HCT116 (cell line): ENCODE measurements around the gene PCAT6. TPM values are rescaled to one million over a fixed set of nuclear protein-coding genes. Genes with fewer than 3 reads are reported as not detected.

Source experiments
- ATAC-seq: fragments of 200-7000 bp; cut with Tn5 transposase; 2 replicates; pipeline ENCODE4 v1.9.1; 2020; ENCODE audit warnings: mild to moderate bottlenecking, moderate library complexity
- BruUV-seq: library from RNA; stranded (reverse); fragments of 400-500 nt; replicated peaks from 2 replicates; lab custom pipeline; 2021; lab: Mats Ljungman, UMichigan
- CTCF ChIA-PET: fragments of 300-600 bp; sonication (Branson Sonifier 250); formaldehyde crosslinking; loops from one replicate; lab custom pipeline; 2021; ENCODE audit warnings: antibody characterized with exemption; lab: Charles Lee
- POLR2A ChIA-PET: fragments of 300-600, 350-600 bp; sonication (Branson Sonifier 250); formaldehyde crosslinking; loops from one replicate; lab custom pipeline; 2021; ENCODE audit warnings: antibody characterized with exemption; lab: Charles Lee
- RAD21 ChIA-PET, 2 experiments: fragments of 300-600 bp; sonication (Branson Sonifier 250); formaldehyde crosslinking; loops; one replicate each; lab custom pipeline; 2023; ENCODE audit warnings: low total read pairs in 2 of 2; ENCODE audit not compliant: uncharacterized antibody in 2 of 2, unreplicated experiment in 2 of 2, low non-redundant PET in 1 of 2; lab: Charles Lee
- DNase-seq: peaks from one replicate; pipeline ENCODE4 v3.0.0-alpha.2; 2010; ENCODE audit warnings: low read depth, low spot score
- H2AFZ ChIP-seq: fragments of 200-600 bp; shearing (Covaris generic), sonication (generic); 2 replicates; pipeline ENCODE4 v1.6.1; 2017; ENCODE audit warnings: low read depth, mixed run types, mixed read lengths, antibody characterized with exemption, low read length; ENCODE audit not compliant: poor library complexity, severe bottlenecking
- H3K27ac ChIP-seq: 2 replicates; pipeline ENCODE4 v1.5.1; 2012; ENCODE audit warnings: low read depth, low read length
- H3K27me3 ChIP-seq: fragments of 200-600 bp; sonication (generic); 2 replicates; pipeline ENCODE4 v1.6.1; 2016; ENCODE audit warnings: mixed run types, low read length, mixed read lengths; ENCODE audit not compliant: insufficient read depth
- H3K36me3 ChIP-seq, 2 experiments: fragments of 200-500 bp in 1 of 2; fragments of 200-600 bp in 1 of 2; sonication (Bioruptor generic) in 1 of 2; sonication (generic) in 1 of 2; 2 replicates each; pipeline versions ENCODE4 v1.5.1 to v1.6.1; 2014 to 2016; ENCODE audit warnings: low read length in 2 of 2, inconsistent platforms in 1 of 2, mixed read lengths in 1 of 2, mixed run types in 1 of 2; ENCODE audit not compliant: insufficient read depth in 2 of 2, control insufficient read depth in 1 of 2
- H3K4me1 ChIP-seq, 2 experiments: fragments of 200-600 bp in 1 of 2; sonication (generic) in 1 of 2; 2 replicates each; pipeline versions ENCODE4 v1.5.1 to v1.6.1; 2012 to 2017; ENCODE audit warnings: low read length in 2 of 2, inconsistent platforms in 1 of 2, mild to moderate bottlenecking in 1 of 2, mixed read lengths in 1 of 2, mixed run types in 1 of 2, moderate library complexity in 1 of 2; ENCODE audit not compliant: insufficient read depth in 2 of 2, control insufficient read depth in 1 of 2
- H3K4me2 ChIP-seq: fragments of 200-600 bp; sonication (generic); 2 replicates; pipeline ENCODE4 v1.6.1; 2017; ENCODE audit warnings: mixed run types, low read length, mixed read lengths
- H3K4me3 ChIP-seq, 2 experiments: fragments of 200-600 bp in 1 of 2; sonication (generic) in 1 of 2; replicated peaks in 1 of 2; 2 replicates each; pipeline ENCODE4 v1.5.1; 2011 to 2016; ENCODE audit warnings: low read length in 2 of 2, control low read depth in 1 of 2, low read depth in 1 of 2, mild to moderate bottlenecking in 1 of 2, mixed read lengths in 1 of 2, mixed run types in 1 of 2
- H3K79me2 ChIP-seq: fragments of 200-600 bp; sonication (generic); 2 replicates; pipeline ENCODE4 v1.6.1; 2017; ENCODE audit warnings: mild to moderate bottlenecking, mixed run types, low read length, moderate library complexity, mixed read lengths; ENCODE audit not compliant: insufficient read depth
- H3K9ac ChIP-seq: fragments of 200-600 bp; sonication (generic); 2 replicates; pipeline ENCODE4 v1.6.1; 2016; ENCODE audit warnings: low read length, mixed read lengths
- H3K9me2 ChIP-seq: fragments of 200-600 bp; sonication (generic), shearing (Covaris generic); 2 replicates; pipeline ENCODE4 v1.6.1; 2017; ENCODE audit warnings: mixed run types, mild to moderate bottlenecking, moderate library complexity; ENCODE audit not compliant: insufficient read depth
- H3K9me3 ChIP-seq, 2 experiments: fragments of 200-500 bp in 1 of 2; fragments of 200-600 bp in 1 of 2; sonication (Bioruptor generic) in 1 of 2; sonication (generic) in 1 of 2; 2 replicates each; pipeline ENCODE4 v1.6.1; 2014 to 2017; ENCODE audit warnings: low read length in 2 of 2, mixed read lengths in 2 of 2, inconsistent platforms in 1 of 2, low read depth in 1 of 2, mild to moderate bottlenecking in 1 of 2, mixed run types in 1 of 2, moderate library complexity in 1 of 2; ENCODE audit not compliant: control insufficient read depth in 1 of 2, insufficient read depth in 1 of 2
- H4K20me1 ChIP-seq: fragments of 200-600 bp; sonication (generic), shearing (Covaris generic); 2 replicates; pipeline ENCODE4 v1.6.1; 2017; ENCODE audit warnings: mixed run types, mild to moderate bottlenecking, moderate library complexity; ENCODE audit not compliant: insufficient read depth
- CEBPB ChIP-seq: IDR thresholded peaks from 2 replicates; pipeline ENCODE4 v1.6.1; 2012; ENCODE audit warnings: low read depth
- EZH2phosphoT487 ChIP-seq: fragments of 200-600 bp; IDR thresholded peaks from 2 replicates; pipeline ENCODE4 v1.6.1; 2018; ENCODE audit warnings: antibody characterized with exemption, borderline replicate concordance
- FOSL1 ChIP-seq: IDR thresholded peaks from 2 replicates; pipeline ENCODE4 v1.6.1; 2012; ENCODE audit warnings: low read depth
- POLR2A ChIP-seq: IDR thresholded peaks from 2 replicates; pipeline ENCODE4 v1.7.0; 2011; ENCODE audit warnings: borderline replicate concordance; ENCODE audit not compliant: insufficient read depth, insufficient read length; ENCODE audit errors: extremely low read depth
- POLR2AphosphoS5 ChIP-seq: IDR thresholded peaks from 2 replicates; pipeline ENCODE4 v1.6.1; 2011; ENCODE audit warnings: mild to moderate bottlenecking, low read depth, low read length, moderate library complexity
- RAD21 ChIP-seq: IDR thresholded peaks from 2 replicates; pipeline ENCODE4 v1.6.1; 2012; ENCODE audit warnings: low read depth, mild to moderate bottlenecking
- SIN3A ChIP-seq: IDR thresholded peaks from 2 replicates; pipeline ENCODE4 v1.6.1; 2012; ENCODE audit warnings: low read depth
- TCF7L2 ChIP-seq: IDR thresholded peaks from 2 replicates; pipeline ENCODE4 v1.7.0; 2011; ENCODE audit warnings: borderline replicate concordance, inconsistent platforms; ENCODE audit not compliant: insufficient read depth, insufficient read length; ENCODE audit errors: extremely low read depth
- ZFX ChIP-seq: fragments of 450-650 bp; IDR thresholded peaks from 2 replicates; pipeline ENCODE4 v1.6.1; 2017
- intact Hi-C: fragments of 100-400 bp; cut with micrococcal nuclease; formaldehyde crosslinking; loops from 2 replicates; pipeline ENCODE4 v1.10.0; 2022
- total RNA-seq: library from RNA; stranded (reverse); gene quantifications from one replicate; pipeline ENCODE4 v1.2.1, GENCODE V29; 2021; ENCODE audit not compliant: unreplicated experiment
- TF ChIP-seq, protein P1 (sequence below): IDR thresholded peaks from 2 replicates; pipeline ENCODE4 v1.6.1; 2011; ENCODE audit warnings: mild to moderate bottlenecking, low read length, moderate library complexity; ENCODE audit not compliant: insufficient replicate concordance; ENCODE audit errors: extremely low read depth
- TF ChIP-seq, protein P2 (sequence below), 3 experiments: fragments of 200-600 bp in 1 of 3; sonication (generic) in 1 of 3; IDR thresholded peaks in 2 of 3; conservative IDR thresholded peaks in 1 of 3; 2 replicates each; pipeline ENCODE4 v1.5.1; 2012 to 2017; ENCODE audit warnings: low read depth in 2 of 3, low read length in 2 of 3, antibody characterized with exemption in 1 of 3, borderline replicate concordance in 1 of 3, control low read depth in 1 of 3, mild to moderate bottlenecking in 1 of 3, mixed read lengths in 1 of 3, mixed run types in 1 of 3, moderate library complexity in 1 of 3; ENCODE audit not compliant: insufficient read depth in 1 of 3
- TF ChIP-seq, protein P3 (sequence below): IDR thresholded peaks from 2 replicates; pipeline ENCODE4 v1.6.1; 2012

PCAT6 gene
- total RNA-seq, 1 experiment from 2014 or later, result 1.9 TPM

DNA sequence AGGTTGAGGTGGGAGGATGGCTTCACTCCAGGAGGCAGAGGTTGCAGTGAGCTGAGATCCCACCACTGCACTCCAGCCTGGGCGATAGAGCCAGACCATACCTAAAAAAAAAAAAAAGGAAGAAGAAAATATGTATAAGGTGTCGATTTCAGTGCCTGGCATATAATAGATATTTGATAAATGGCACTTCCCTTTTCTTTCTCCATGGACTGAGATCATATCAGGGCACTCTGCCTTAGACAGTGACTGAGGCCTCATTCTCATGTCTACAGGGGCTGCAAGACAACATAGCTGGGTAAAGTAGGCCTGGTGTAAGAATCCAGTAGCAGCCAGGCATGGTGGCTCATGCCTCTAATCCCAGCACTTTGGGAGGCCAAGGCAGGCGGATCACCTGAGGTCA is 21.2 kb downstream of the PCAT6 start:
- intact Hi-C loops, result no loop called here
- no TSS peak for BruUV-seq
- RAD21 ChIA-PET, result no interaction called here

More for the DNA sequence above, 21.2 kb downstream of the PCAT6 start:
- CTCF ChIA-PET, result no interaction called here
- Histone ChIP-seq H2AFZ (no peak overlapping the region), H3K27me3 (peaks cover 5% of the 10 kb centered on the region; the same call in 1 of the 2 replicates), H4K20me1 (no peaks in the 10 kb centered on the region), H3K27ac (no peak overlapping the region), H3K4me2 (no peak overlapping the region), H3K79me2 (no peaks in the 10 kb centered on the region), H3K9me3 (no peaks in the 10 kb centered on the region), H3K9ac (no peak overlapping the region), H3K9me2 (no peaks in the 10 kb centered on the region), H3K36me3 (no peaks in the 10 kb centered on the region), H3K4me1 (peaks cover 0 to 4% of the 10 kb centered on the region in 2 experiments; a peak in 1 of 4 replicates), H3K4me3 (no peak overlapping the region)
- POLR2A ChIA-PET, result no interaction called here
- DNase-seq (no peak), ATAC-seq (no peak)
- TF ChIP-seq TCF7L2, result no peak
- TF ChIP-seq FOSL1, result no peak
- no peak for TF ChIP-seq EZH2phosphoT487
- TF ChIP-seq POLR2A, result no peak
- no peak for TF ChIP-seq CEBPB
- TF ChIP-seq SIN3A, result no peak
- TF ChIP-seq, protein P1, sequence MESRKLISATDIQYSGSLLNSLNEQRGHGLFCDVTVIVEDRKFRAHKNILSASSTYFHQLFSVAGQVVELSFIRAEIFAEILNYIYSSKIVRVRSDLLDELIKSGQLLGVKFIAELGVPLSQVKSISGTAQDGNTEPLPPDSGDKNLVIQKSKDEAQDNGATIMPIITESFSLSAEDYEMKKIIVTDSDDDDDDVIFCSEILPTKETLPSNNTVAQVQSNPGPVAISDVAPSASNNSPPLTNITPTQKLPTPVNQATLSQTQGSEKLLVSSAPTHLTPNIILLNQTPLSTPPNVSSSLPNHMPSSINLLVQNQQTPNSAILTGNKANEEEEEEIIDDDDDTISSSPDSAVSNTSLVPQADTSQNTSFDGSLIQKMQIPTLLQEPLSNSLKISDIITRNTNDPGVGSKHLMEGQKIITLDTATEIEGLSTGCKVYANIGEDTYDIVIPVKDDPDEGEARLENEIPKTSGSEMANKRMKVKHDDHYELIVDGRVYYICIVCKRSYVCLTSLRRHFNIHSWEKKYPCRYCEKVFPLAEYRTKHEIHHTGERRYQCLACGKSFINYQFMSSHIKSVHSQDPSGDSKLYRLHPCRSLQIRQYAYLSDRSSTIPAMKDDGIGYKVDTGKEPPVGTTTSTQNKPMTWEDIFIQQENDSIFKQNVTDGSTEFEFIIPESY, result no peak
- TF ChIP-seq RAD21, result no peak
- TF ChIP-seq ZFX, result no peak
- no peak for TF ChIP-seq POLR2AphosphoS5
- TF ChIP-seq, protein P2, sequence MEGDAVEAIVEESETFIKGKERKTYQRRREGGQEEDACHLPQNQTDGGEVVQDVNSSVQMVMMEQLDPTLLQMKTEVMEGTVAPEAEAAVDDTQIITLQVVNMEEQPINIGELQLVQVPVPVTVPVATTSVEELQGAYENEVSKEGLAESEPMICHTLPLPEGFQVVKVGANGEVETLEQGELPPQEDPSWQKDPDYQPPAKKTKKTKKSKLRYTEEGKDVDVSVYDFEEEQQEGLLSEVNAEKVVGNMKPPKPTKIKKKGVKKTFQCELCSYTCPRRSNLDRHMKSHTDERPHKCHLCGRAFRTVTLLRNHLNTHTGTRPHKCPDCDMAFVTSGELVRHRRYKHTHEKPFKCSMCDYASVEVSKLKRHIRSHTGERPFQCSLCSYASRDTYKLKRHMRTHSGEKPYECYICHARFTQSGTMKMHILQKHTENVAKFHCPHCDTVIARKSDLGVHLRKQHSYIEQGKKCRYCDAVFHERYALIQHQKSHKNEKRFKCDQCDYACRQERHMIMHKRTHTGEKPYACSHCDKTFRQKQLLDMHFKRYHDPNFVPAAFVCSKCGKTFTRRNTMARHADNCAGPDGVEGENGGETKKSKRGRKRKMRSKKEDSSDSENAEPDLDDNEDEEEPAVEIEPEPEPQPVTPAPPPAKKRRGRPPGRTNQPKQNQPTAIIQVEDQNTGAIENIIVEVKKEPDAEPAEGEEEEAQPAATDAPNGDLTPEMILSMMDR (IDR thresholded peaks at IDR 0.05 in 2 of 3, conservative IDR thresholded peaks at IDR 0.05 in 1 of 3; ENCODE audit: borderline replicate concordance in 1 of 3, insufficient read depth in 1 of 3, low read depth in 2 of 3, low read length in 2 of 3), result no peak
- TF ChIP-seq, protein P3, sequence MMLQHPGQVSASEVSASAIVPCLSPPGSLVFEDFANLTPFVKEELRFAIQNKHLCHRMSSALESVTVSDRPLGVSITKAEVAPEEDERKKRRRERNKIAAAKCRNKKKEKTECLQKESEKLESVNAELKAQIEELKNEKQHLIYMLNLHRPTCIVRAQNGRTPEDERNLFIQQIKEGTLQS, result no peak
